Stimulated activated effector memory CD8-positive, alpha-beta T cell treated with anti-CD3 and anti-CD28 coated beads, Interleukin-12 subunit alpha, Interleukin-12 subunit beta, amount 100 ng/mL, for 72 hours (primary cell): ENCODE data around the gene ARHGEF4.
A peak's percentile ranks its signal among the peaks of the same experiment; 100 is the strongest.

ENCODE experiments used
- ATAC-seq: fragments of 150-1000 bp; cut with Tn5 transposase; 2 replicates; pipeline ENCODE4 v1.10.0; 2021
- DNase-seq, 2 donors: peaks; one replicate each; pipeline ENCODE4 v3.0.0; 2021 to 2022; ENCODE audit warnings: low spot score in 2 of 2
- H3K27ac Mint-ChIP-seq: one replicate; pipeline ENCODE4 v1.8.0; 2022; ENCODE audit warnings: mild to moderate bottlenecking, mixed read lengths
- H3K36me3 Mint-ChIP-seq: one replicate; pipeline ENCODE4 v1.8.0; 2022; ENCODE audit warnings: mild to moderate bottlenecking, mixed read lengths
- H3K4me1 Mint-ChIP-seq: one replicate; pipeline ENCODE4 v1.8.0; 2022; ENCODE audit warnings: mixed read lengths
- H3K4me3 Mint-ChIP-seq: one replicate; pipeline ENCODE4 v1.8.0; 2022; ENCODE audit warnings: mild to moderate bottlenecking, mixed read lengths
- H3K9me3 Mint-ChIP-seq: one replicate; pipeline ENCODE4 v1.8.0; 2022; ENCODE audit warnings: mixed read lengths

The ARHGEF4 gene

DNA sequence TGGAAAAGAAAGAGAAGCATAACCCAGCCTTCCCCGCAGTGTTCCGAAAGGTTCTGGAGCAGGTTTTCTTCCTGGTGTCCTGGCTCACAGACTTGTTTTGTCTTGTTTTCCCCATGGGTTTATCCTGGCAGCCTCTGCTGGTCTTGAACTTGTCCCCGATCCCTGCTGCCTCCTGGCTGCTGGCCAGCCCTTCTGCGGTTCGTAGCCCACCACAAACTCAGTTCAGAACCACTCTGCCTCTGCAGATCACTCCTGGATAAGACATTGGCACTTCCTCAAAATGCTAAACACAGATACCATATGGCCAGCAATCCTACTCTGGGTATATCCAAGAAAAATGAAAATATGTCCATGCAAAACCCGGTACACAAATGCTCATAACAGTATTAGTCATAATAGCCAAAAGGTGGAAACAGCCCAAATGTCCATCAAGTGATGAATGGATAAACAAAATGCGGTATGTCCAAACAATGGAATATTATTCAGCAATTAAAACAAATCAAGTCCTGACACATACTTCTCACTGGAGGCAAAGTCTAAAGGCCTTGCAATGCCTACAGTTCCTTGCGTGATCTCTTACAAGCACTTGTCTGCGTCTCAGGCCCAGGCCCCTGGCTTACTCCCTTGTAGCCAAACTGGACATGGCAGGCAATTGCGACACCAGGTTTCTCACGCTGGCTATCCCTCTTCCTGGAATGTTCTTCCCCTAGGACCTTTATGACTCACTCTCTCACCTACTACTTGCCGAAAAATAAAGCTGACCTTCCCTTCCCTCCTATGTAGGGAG lies 28.0 kb upstream of the ARHGEF4 start:
- Mint-ChIP-seq H3K36me3 (no peaks in the 10 kb centered on the region), H3K4me1 (peaks cover 12% of the 10 kb centered on the region), H3K4me3 (no peak overlapping the region), H3K27ac (peak overlapping the region; percentile 59), H3K9me3 (no peaks in the 10 kb centered on the region)
- ATAC-seq (no peak), DNase-seq (no peak)

DNA sequence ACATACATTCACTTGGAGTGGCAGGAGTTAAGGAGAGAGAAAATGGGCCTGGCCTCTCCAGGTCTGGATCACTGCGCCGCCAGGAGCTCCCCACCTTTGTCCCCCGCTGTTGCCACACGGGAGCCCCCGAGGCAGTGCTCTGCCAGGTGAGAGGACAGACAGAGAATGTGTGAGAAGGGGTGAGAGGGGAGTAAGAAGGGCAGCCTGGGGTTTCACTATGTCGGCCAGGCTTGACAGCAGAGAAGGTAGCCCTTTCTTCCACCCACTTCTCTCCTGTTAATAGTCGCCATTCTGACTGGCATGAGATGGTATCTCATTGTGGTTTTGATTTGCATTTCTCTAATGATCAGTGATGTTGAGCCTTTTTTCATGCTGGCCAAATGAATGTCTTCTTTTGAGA lies 26.2 kb upstream of the ARHGEF4 start:
- no peak for ATAC-seq
- Mint-ChIP-seq H3K9me3 (no peaks in the 10 kb centered on the region), H3K4me1 (peaks cover 11% of the 10 kb centered on the region), H3K27ac (no peak overlapping the region), H3K36me3 (no peaks in the 10 kb centered on the region), H3K4me3 (no peak overlapping the region)
- DNase-seq: no peak

DNA sequence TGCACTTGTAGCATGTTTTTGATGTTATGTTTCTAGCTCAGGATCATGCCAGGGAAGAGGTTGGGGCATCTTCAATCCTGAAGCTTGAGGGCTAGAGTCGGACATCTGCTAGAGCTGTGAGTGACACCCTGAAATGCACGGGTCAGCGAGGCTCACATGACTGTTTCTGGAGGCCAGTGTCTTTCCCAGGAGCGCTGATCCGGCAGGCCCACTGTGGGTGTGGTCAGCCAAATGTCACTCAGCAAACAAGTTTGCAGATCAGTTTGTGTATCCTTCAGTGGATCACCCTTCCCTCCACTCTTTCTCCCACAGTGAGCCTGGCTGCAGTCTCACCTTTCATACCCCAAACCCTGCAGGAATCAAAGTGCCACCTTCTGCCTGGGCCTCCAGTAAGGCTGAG lies 23.0 kb upstream of the ARHGEF4 start:
- Mint-ChIP-seq H3K27ac (no peak overlapping the region), H3K4me3 (no peak overlapping the region), H3K9me3 (no peaks in the 10 kb centered on the region), H3K36me3 (no peaks in the 10 kb centered on the region), H3K4me1 (no peaks in the 10 kb centered on the region)
- DNase-seq: no peak
- ATAC-seq: no peak

DNA sequence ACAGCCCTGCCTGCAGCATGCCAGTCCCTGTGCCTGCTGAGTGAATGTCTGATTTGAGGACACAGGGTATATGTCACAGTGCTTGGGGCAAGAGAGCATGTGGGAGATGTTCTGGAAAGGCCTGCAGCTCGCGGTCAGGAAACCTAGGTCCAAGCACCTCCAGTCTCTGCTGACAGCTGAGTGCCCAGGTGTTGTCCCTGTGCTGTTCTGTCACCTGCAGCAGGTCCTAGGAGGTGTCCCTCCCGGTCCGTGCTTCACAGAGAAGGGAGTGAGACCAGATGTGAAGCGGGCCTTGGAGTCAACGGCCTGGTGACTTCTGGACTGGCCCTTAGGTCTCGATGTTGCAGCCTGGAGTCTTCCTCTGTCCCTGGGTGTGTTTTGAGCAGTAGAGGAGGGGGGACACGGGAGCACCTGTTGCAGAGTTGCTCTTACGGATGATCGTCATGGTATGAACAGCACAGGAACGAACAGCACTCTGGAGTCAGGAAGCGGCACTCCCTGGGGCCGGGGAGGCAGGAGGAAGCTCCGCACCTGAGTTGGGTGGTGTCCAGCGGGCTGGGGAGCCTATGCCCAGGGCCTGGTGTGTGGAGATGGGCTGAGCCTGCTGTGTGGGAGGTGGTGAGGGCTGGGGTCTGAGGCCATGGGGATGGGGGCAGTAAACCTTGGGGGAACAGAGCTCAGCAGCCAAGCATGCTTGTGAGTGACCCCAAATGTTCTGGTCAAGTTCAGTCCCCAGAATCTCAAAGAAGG lies 21.6 kb upstream of the ARHGEF4 start:
- H3K4me3 Mint-ChIP-seq: no peak overlapping the region
- no peaks in the 10 kb centered on the region for H3K36me3 Mint-ChIP-seq
- peak overlapping the region; percentile 18 for H3K27ac Mint-ChIP-seq
- no peak for DNase-seq
- no peaks in the 10 kb centered on the region for H3K9me3 Mint-ChIP-seq
- no peak for ATAC-seq
- no peaks in the 10 kb centered on the region for H3K4me1 Mint-ChIP-seq

DNA sequence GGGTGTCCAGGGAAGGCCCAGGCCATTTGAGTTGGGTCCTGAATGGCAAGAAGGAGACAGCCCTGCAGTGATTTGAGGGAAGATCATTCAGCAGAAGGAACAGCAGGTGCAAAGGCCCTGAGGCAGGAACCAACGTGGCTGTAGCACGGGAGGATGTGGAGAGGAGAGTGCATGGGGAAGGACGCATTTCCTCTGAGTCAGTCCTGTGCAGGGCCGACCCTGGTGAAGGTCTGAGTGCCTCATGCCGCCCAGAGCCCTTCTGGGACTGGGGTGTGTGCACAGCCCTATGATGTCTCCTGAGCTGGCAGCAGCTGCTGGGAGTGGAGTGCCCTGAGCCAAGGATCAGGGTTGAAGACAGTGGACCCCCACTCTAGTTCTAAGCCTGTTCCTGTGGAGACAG lies 17.9 kb upstream of the ARHGEF4 start:
- H3K4me1 Mint-ChIP-seq: peaks cover 5% of the 10 kb centered on the region
- no peaks in the 10 kb centered on the region for H3K36me3 Mint-ChIP-seq
- no peaks in the 10 kb centered on the region for H3K9me3 Mint-ChIP-seq
- no peak overlapping the region for H3K27ac Mint-ChIP-seq
- peak; percentile 39 for ATAC-seq
- no peak for DNase-seq
- H3K4me3 Mint-ChIP-seq: no peak overlapping the region

DNA sequence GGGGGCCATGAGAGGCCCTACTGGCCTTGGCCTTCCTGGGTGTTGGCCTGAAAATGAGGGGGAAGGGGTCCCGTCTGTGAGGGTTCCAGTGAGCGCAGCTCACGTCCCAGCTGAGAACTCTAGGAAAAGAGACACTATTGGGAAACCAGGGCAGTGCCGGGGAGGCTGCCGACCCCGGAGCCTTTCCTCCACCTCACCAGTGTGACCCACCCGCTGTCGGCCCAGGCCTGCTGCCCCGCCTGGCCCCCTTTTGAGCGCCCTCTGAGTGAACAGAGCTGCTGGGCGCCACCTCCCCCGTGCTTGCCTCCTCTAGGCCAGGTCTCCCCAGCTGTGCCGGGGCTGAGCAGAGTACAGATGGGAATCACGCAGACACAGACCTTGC lies 17.5 kb upstream of the ARHGEF4 start:
- no peak for DNase-seq
- Mint-ChIP-seq H3K4me3 (no peak overlapping the region), H3K4me1 (peaks cover 9% of the 10 kb centered on the region), H3K27ac (no peak overlapping the region), H3K9me3 (no peaks in the 10 kb centered on the region), H3K36me3 (no peaks in the 10 kb centered on the region)
- no peak for ATAC-seq

DNA sequence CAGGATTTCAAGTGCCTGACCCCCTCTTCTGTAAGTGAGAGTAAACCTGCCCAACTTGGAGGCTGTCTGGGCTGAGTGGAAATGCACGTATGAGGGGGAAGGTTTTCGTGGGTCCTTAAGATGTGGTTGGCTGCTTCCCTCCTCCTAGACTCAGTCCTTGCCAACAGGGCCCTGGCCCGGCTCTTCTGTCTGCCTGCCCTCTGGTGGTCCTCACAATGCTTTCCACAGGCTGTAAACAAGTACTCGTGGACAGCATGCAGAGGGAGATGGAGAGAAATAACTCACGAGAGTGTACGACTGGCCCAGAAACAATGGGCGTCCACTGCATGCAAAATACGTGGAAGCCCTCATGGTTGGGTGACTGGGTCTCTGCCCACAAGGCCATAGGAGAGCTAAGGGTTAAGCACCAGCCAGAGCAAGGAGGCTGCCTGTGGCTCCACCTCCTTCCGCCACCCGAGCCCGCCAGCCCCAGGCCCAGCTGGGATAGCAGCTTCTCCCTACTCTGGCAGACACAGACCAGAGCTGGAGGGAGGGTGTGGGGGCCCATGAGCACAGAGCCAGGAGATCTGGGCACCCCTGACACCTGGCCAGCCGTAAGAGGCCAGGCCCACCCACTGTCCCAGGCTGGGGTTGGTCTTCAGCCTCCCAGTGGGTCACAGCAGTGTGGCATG lies 17.0 kb upstream of the ARHGEF4 start:
- Mint-ChIP-seq H3K36me3 (no peaks in the 10 kb centered on the region), H3K9me3 (no peaks in the 10 kb centered on the region), H3K4me3 (no peak overlapping the region), H3K27ac (no peak overlapping the region), H3K4me1 (peaks cover 14% of the 10 kb centered on the region)
- no peak for DNase-seq
- ATAC-seq: no peak

DNA sequence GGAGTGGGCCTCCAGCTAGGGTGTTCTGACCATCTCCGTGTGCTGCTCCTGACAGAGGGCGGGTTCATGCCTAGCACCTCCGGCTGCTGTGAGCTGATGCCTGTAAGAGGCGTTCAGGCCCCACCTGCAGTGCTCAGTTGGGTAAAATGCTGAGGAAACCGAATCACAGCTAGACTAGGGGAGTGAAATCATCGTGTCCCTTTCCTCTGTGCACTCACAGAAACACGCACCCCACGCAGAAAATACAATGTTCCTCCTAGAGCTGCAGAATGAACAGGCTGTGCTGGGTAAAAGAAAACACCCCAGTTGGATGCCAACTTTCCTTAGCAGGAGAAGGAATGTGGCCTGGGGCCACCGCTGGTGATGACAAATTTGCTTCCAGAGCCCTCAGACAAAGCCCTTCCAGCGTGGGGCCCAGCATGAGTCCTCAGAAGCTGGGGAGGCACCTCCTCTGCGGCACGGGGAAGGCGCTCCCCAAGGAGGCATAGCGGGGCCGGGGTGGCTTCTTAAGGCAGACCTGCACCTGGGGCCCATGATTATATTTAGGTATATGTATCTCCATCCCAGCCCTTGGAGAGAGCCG lies 16.3 kb upstream of the ARHGEF4 start:
- DNase-seq (no peak), ATAC-seq (no peak)
- H3K36me3 Mint-ChIP-seq: no peaks in the 10 kb centered on the region
- H3K4me3 Mint-ChIP-seq: no peak overlapping the region
- no peaks in the 10 kb centered on the region for H3K9me3 Mint-ChIP-seq
- H3K4me1 Mint-ChIP-seq: peaks cover 20% of the 10 kb centered on the region
- no peak overlapping the region for H3K27ac Mint-ChIP-seq

DNA sequence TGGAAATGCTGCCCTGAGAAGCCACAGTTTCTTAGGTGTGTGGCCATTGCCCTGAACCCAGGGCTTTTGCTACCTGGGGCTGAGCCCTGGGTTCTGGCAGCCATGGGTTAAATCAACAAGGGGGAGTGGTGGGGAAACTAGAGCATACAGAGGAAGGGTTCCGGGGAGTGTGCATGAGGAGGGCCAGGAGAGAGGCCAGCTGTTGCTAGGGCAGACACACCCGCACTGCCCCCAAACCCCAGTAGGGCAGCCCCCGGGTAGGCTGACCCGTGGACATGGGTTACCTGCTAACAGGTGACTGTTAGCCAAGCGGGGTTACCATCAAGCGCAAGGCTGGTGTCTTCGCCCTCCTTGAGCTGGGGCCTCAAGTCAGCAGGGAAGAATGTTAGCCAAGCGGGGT lies 14.8 kb upstream of the ARHGEF4 start:
- H3K36me3 Mint-ChIP-seq: no peaks in the 10 kb centered on the region
- ATAC-seq (no peak), DNase-seq (no peak)
- peak overlapping the region; percentile 23 for H3K27ac Mint-ChIP-seq
- no peaks in the 10 kb centered on the region for H3K9me3 Mint-ChIP-seq
- no peak overlapping the region for H3K4me3 Mint-ChIP-seq
- H3K4me1 Mint-ChIP-seq: peaks cover 22% of the 10 kb centered on the region

DNA sequence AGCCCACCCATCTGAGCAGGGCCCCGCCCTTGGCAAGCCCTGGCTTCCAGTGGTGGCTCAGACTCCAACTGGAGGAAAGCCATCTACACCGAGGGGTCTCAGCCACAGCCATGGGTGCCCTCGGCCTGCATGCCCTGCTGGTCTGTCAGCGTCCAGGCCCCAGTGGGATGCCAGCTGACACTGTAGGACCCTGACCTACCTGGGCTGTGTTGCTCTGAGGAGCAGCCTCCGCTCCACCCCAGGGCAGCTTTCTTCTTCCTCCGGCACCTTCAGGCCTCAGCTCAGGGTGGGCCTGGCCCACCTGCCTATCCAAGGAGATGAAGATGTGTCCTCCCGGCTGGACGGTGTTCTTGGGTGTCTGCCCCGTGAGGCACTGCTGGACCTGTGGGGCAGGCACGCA lies 13.9 kb upstream of the ARHGEF4 start:
- H3K36me3 Mint-ChIP-seq: no peaks in the 10 kb centered on the region
- peak overlapping the region; percentile 96 for H3K27ac Mint-ChIP-seq

DNA sequence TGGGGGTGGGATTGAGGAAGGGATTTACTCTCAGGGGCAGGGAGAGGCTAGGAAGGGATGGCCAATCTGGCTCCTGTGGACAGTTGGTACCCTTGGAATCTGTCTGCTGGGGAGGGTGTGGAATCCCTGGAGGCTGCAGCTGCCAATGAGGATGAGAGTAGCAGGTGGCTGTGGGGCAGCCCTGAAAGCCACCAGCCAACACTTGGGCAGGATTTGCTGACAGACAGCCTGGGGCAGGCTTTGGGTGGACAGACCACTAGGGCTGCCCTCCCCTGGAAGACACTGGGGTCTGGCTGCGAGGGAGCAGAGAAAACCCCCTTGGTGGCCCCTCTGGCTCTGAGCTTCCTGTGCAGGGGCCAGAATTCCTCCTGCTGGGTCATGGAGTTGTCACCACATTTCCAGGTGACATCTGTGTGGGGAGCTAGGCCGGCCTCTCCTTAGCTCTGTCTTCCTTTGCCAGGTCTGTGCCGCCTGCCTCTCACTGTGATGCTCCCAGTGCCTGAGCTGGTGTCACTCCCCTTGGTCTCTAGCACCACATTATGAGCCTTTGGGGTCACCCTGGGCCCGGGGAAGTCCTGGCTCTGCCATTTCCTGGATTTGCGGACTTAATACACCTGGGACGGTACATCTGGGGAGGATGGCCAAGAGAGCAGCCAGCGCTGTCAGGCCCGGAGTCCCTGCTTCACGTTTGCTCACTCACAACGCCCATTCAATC lies 13.4 kb upstream of the ARHGEF4 start:
- Mint-ChIP-seq H3K36me3 (no peaks in the 10 kb centered on the region), H3K9me3 (no peaks in the 10 kb centered on the region), H3K4me3 (peak overlapping the region; percentile 67), H3K4me1 (peaks cover 22% of the 10 kb centered on the region), H3K27ac (peak overlapping the region; percentile 96)
- ATAC-seq (no peak), DNase-seq (no peak)

More for the DNA sequence above, 13.9 kb upstream of the ARHGEF4 start:
- DNase-seq (no peak), ATAC-seq (no peak)
- peaks cover 22% of the 10 kb centered on the region for H3K4me1 Mint-ChIP-seq
- no peak overlapping the region for H3K4me3 Mint-ChIP-seq
- no peaks in the 10 kb centered on the region for H3K9me3 Mint-ChIP-seq

DNA sequence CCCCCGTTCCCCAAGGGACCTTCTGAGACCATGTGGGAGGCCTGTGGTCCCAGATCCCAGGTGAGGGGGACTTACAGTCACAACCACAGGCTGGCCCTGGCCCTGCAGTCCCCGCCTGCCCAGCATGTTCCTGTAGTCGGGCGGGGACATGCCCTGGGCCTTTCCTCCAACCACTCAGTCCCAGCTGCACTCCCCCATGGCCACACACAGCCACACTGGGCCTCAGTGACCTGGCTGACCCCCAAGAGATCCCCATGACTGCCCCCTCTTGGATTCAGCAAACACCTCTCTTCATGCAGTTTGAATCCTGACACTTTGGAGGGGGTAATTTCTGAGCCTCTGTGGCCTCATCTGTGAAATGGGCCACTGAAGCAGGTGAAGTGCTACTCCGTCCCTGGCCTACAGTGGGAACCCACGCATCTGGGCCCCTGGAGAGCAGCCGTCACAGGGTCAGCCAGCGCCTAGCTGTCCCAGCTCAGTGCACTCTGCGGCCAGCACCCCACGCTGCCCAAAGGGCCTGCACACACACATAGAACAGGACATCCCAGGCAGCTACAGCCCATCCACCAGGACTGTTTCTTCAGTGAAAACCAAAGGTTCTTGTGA lies 12.7 kb upstream of the ARHGEF4 start:
- H3K4me3 Mint-ChIP-seq: peak overlapping the region; percentile 67
- H3K36me3 Mint-ChIP-seq: no peaks in the 10 kb centered on the region

DNA sequence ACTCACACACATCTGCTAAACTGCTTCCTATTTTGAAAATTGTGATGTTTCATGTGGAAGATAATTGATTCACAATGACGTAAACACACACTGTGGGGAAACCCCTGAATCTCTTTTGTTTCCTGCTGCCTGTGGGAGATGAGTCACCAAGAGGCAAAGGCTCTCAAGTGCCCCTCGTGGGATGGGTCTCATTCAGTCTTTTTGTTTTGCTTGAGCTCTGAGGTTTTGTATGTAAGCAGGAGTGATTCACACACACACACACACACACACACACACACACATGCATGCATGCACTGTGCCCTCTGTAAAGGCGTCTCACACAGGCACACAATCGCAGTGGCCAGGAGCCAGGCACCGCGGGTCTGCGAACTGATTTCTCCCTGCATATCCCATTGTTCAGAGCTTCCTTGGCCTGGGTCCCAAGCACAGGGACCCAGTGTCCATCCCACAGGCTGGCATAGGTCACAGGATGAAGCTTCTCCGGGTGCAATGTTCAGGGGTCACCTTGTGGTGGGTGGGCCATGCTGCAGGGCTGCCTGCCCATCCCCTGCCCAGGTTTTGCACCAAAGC lies 12.1 kb upstream of the ARHGEF4 start:
- Mint-ChIP-seq H3K9me3 (no peaks in the 10 kb centered on the region), H3K36me3 (no peaks in the 10 kb centered on the region), H3K4me3 (peak overlapping the region; percentile 67), H3K27ac (peak overlapping the region; percentile 96), H3K4me1 (peaks cover 22% of the 10 kb centered on the region)
- peak; percentile 94 for ATAC-seq
- DNase-seq: peak; percentile 30 to 73

More for the DNA sequence above, 12.7 kb upstream of the ARHGEF4 start:
- DNase-seq (peak; percentile 21 to 73), ATAC-seq (peak; percentile 57)
- Mint-ChIP-seq H3K27ac (peak overlapping the region; percentile 96), H3K4me1 (peaks cover 22% of the 10 kb centered on the region), H3K9me3 (no peaks in the 10 kb centered on the region)

DNA sequence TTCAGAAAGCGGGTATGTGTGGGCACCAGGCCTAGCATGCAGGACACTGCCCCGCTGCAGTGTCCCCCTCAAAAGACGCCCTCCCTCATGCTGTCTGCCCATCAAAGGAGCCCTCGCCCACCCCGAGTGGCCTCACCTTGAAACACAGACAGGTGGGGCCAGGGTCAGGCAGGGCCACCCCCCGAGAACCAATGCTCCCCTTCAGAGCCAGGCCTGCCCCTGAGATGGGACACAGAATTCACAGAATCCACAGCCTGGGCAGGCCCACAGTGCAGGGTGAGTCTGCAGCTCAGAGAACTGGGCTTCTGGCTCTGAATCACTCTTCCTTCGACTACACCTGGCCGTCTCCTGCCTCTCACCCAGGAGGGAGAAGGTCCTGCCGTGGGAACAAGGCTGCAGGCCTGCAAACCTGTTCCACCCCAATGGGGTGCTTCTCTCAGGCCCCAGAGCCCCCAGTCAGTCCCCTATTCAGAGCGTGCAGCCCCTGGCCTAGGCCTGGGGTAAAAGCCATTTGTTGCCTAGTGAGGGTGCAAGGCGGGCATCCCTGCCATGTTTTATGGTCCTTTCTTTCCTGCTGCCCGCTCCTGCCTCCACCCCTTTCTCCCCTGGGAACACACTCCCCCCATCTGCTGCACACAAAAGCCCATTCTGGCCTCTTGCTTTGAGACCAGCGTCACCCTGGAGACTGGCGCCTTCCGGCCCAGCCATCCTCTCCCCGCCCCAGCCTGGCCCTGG lies 11.3 kb upstream of the ARHGEF4 start:
- Mint-ChIP-seq H3K9me3 (no peaks in the 10 kb centered on the region), H3K4me1 (peaks cover 22% of the 10 kb centered on the region), H3K4me3 (peak overlapping the region; percentile 17), H3K36me3 (no peaks in the 10 kb centered on the region), H3K27ac (peak overlapping the region; percentile 84)
- DNase-seq: no peak
- ATAC-seq: no peak
